DND-41 (cell line): ENCODE measurements around the gene SLC25A51.

ENCODE experiments used
- EZH2 ChIP-seq: IDR thresholded peaks from 3 replicates; pipeline ENCODE4 v1.6.1; 2012; ENCODE audit warnings: borderline replicate concordance, low read depth, mild to moderate bottlenecking, moderate library complexity, low read length, inconsistent platforms; ENCODE audit not compliant: severe bottlenecking
- TF ChIP-seq, protein P1 (sequence below): IDR thresholded peaks from 2 replicates; pipeline ENCODE4 v1.5.1; 2012; ENCODE audit warnings: borderline replicate concordance, low read length, moderate library complexity, mild to moderate bottlenecking; ENCODE audit not compliant: poor library complexity, severe bottlenecking; ENCODE audit errors: extremely low read depth

DNA sequence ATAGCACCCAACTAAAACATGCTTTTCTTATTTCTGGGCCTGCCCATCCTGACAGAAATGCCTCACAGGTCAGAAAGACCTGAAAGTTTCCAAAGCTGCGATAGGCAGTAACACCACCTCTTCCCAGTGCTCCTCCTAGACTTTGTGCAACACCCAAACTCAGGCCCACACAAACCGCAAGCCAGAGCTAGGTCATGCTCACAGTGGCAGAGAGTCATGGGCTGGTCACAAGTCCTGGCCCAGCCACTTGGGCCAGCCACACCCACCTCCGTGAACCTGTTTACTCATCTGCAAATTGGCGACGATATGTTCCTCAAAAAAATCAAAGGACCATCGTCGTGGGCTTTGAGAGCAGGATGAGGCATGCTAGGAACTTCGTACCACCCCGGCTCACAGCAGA is 44.0 kb upstream of the SLC25A51 start:
- TF ChIP-seq, protein P1, sequence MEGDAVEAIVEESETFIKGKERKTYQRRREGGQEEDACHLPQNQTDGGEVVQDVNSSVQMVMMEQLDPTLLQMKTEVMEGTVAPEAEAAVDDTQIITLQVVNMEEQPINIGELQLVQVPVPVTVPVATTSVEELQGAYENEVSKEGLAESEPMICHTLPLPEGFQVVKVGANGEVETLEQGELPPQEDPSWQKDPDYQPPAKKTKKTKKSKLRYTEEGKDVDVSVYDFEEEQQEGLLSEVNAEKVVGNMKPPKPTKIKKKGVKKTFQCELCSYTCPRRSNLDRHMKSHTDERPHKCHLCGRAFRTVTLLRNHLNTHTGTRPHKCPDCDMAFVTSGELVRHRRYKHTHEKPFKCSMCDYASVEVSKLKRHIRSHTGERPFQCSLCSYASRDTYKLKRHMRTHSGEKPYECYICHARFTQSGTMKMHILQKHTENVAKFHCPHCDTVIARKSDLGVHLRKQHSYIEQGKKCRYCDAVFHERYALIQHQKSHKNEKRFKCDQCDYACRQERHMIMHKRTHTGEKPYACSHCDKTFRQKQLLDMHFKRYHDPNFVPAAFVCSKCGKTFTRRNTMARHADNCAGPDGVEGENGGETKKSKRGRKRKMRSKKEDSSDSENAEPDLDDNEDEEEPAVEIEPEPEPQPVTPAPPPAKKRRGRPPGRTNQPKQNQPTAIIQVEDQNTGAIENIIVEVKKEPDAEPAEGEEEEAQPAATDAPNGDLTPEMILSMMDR: no peak
- no peak for TF ChIP-seq EZH2
